Mesenchymal stem cell (in vitro differentiated cells and primary cell): ENCODE measurements around the gene TRPT1.

Source experiments
- DNase-seq: peaks from one replicate; pipeline ENCODE4 v3.0.0-alpha.2; 2013
- H2AFZ ChIP-seq: one replicate; pipeline ENCODE4 v1.6.1; 2013; ENCODE audit warnings: low read depth, mild to moderate bottlenecking, control low read depth, inconsistent platforms, low read length, moderate library complexity
- H2AK5ac ChIP-seq: 2 replicates; pipeline ENCODE4 v1.6.1; 2013; ENCODE audit warnings: low read length, moderate library complexity, mild to moderate bottlenecking, inconsistent platforms; ENCODE audit not compliant: severe bottlenecking
- H2BK120ac ChIP-seq: one replicate; pipeline ENCODE4 v1.6.1; 2013; ENCODE audit warnings: low read depth, mild to moderate bottlenecking, inconsistent platforms, low read length, moderate library complexity
- H2BK12ac ChIP-seq, 2 experiments: one replicate each; pipeline ENCODE4 v1.6.1; 2013; ENCODE audit warnings: inconsistent platforms in 2 of 2, low read length in 2 of 2, mild to moderate bottlenecking in 2 of 2, moderate library complexity in 2 of 2, control low read depth in 1 of 2
- H2BK15ac ChIP-seq: one replicate; pipeline ENCODE4 v1.6.1; 2013; ENCODE audit warnings: mild to moderate bottlenecking, low read depth, inconsistent platforms; ENCODE audit not compliant: poor library complexity, severe bottlenecking
- H2BK5ac ChIP-seq: 2 replicates; pipeline ENCODE4 v1.6.1; 2013; ENCODE audit warnings: low read depth, mild to moderate bottlenecking, low read length, control low read depth, inconsistent platforms; ENCODE audit not compliant: poor library complexity, severe bottlenecking
- H3K14ac ChIP-seq, 2 experiments: one replicate each; pipeline ENCODE4 v1.6.1; 2013; ENCODE audit warnings: inconsistent platforms in 2 of 2, low read length in 2 of 2, control low read depth in 1 of 2, mild to moderate bottlenecking in 1 of 2, moderate library complexity in 1 of 2
- H3K18ac ChIP-seq, 2 experiments: one replicate each; pipeline ENCODE4 v1.6.1; 2013; ENCODE audit warnings: inconsistent platforms in 2 of 2, low read length in 2 of 2, control low read depth in 1 of 2, low read depth in 1 of 2, mild to moderate bottlenecking in 1 of 2
- H3K23ac ChIP-seq, 2 experiments: one replicate each; pipeline ENCODE4 v1.6.1; 2013; ENCODE audit warnings: inconsistent platforms in 2 of 2, low read length in 2 of 2, mild to moderate bottlenecking in 2 of 2, moderate library complexity in 2 of 2, control low read depth in 1 of 2
- H3K27ac ChIP-seq: 2 replicates; pipeline ENCODE4 v1.5.1; 2013; ENCODE audit warnings: mild to moderate bottlenecking, moderate library complexity, low read length, control low read depth, inconsistent platforms; ENCODE audit not compliant: poor library complexity, severe bottlenecking
- H3K27me3 ChIP-seq, 2 experiments: 2 replicates each; pipeline versions ENCODE4 v1.6.1 to v1.7.0; 2013; ENCODE audit warnings: low read length in 2 of 2, mild to moderate bottlenecking in 2 of 2, moderate library complexity in 2 of 2, control low read depth in 1 of 2, inconsistent platforms in 1 of 2; ENCODE audit not compliant: control insufficient read depth in 1 of 2, insufficient read depth in 1 of 2
- H3K36me3 ChIP-seq, 2 experiments: 2 replicates each; pipeline versions ENCODE4 v1.6.1 to v1.7.0; 2013; ENCODE audit warnings: low read length in 2 of 2, control low read depth in 1 of 2, inconsistent platforms in 1 of 2, low read depth in 1 of 2, mild to moderate bottlenecking in 1 of 2; ENCODE audit not compliant: insufficient read depth in 2 of 2, control insufficient read depth in 1 of 2
- H3K4ac ChIP-seq, 2 experiments: one replicate each; pipeline ENCODE4 v1.6.1; 2013; ENCODE audit warnings: inconsistent platforms in 2 of 2, low read length in 2 of 2, mild to moderate bottlenecking in 2 of 2, moderate library complexity in 2 of 2, control low read depth in 1 of 2, low read depth in 1 of 2
- H3K4me1 ChIP-seq: 2 replicates; pipeline ENCODE4 v1.6.1; 2013; ENCODE audit warnings: low read depth, low read length, control low read depth; ENCODE audit not compliant: control insufficient read depth, insufficient read depth
- H3K4me2 ChIP-seq: 2 replicates; pipeline ENCODE4 v1.6.1; 2013; ENCODE audit warnings: low read length, mild to moderate bottlenecking, inconsistent platforms; ENCODE audit not compliant: poor library complexity, severe bottlenecking
- H3K4me3 ChIP-seq, 2 experiments: 2 replicates each; pipeline versions ENCODE4 v1.5.1 to v1.7.0; 2013; ENCODE audit warnings: low read length in 2 of 2, mild to moderate bottlenecking in 2 of 2, control low read depth in 1 of 2, low read depth in 1 of 2; ENCODE audit not compliant: insufficient read depth in 1 of 2
- H3K79me1 ChIP-seq: replicated peaks from 2 replicates; pipeline ENCODE4 v1.6.1; 2013; ENCODE audit warnings: mild to moderate bottlenecking, control low read depth, low read length, inconsistent platforms; ENCODE audit not compliant: poor library complexity, severe bottlenecking
- H3K9ac ChIP-seq: 2 replicates; pipeline ENCODE4 v1.7.0; 2013; ENCODE audit warnings: mild to moderate bottlenecking, low read length, moderate library complexity
- H3K9me3 ChIP-seq: 2 replicates; pipeline ENCODE4 v1.7.0; 2013; ENCODE audit warnings: mild to moderate bottlenecking, low read length; ENCODE audit not compliant: control insufficient read depth
- H4K8ac ChIP-seq: one replicate; pipeline ENCODE4 v1.6.1; 2013; ENCODE audit warnings: inconsistent platforms, mild to moderate bottlenecking, low read length, moderate library complexity
- H4K91ac ChIP-seq: one replicate; pipeline ENCODE4 v1.6.1; 2013; ENCODE audit warnings: mild to moderate bottlenecking, low read length, inconsistent platforms
- WGBS: methylation state at CpG from one replicate; pipeline ENCODE4 v1.1.7; 2013; ENCODE audit warnings: mixed read lengths; 5-methylcytosine and 5-hydroxymethylcytosine counted together

Gene TRPT1

DNA sequence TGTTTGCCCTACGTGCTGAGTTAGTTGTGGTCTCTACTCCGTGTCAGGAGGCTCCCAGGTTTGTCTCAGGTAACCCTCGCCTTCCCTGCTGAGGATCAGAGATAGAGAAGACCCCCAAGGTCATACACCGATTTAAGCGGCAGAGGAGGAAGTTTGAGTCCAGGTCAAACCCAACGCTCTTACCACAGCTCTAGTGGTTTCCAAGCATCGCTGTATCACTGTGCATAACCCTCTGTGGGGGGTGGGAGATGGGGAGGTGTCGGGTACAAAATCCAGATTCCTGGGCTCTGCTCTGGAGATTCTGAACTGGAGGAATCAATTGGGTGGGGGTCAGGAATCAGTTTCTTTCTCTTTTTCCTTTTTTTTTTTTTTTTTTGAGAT, 5.0 kb upstream of the TRPT1 start:
- Histone ChIP-seq H3K79me1 (peaks cover 30% of the 10 kb centered on the region), H2AK5ac (peak overlapping the region; percentile 26), H3K18ac (peak overlapping the region; percentile 84 to 93), H2BK15ac (peak overlapping the region; percentile 44), H2BK120ac (peak overlapping the region; percentile 73), H2BK12ac (peak overlapping the region in 1 of 2 experiments; percentile 9), H3K4ac (peak overlapping the region; percentile 37 to 94), H3K36me3 (peaks cover 6 to 20% of the 10 kb centered on the region in 2 experiments), H3K4me3 (peak overlapping the region; percentile 77 to 89), H3K9ac (peak overlapping the region; percentile 87), H4K8ac (peak overlapping the region; percentile 95), H3K23ac (no peak overlapping the region), H3K14ac (no peak overlapping the region), H3K4me2 (peak overlapping the region; percentile 91), H4K91ac (peak overlapping the region; percentile 95), H2BK5ac (no peak overlapping the region), H3K27ac (no peak overlapping the region), H3K27me3 (no peaks in the 10 kb centered on the region), H2AFZ (no peak overlapping the region), H3K9me3 (no peaks in the 10 kb centered on the region), H3K4me1 (peaks cover 55% of the 10 kb centered on the region)
- 22% methylated on average over 7 of the region's 8 CpGs for WGBS
- DNase-seq = no peak

DNA sequence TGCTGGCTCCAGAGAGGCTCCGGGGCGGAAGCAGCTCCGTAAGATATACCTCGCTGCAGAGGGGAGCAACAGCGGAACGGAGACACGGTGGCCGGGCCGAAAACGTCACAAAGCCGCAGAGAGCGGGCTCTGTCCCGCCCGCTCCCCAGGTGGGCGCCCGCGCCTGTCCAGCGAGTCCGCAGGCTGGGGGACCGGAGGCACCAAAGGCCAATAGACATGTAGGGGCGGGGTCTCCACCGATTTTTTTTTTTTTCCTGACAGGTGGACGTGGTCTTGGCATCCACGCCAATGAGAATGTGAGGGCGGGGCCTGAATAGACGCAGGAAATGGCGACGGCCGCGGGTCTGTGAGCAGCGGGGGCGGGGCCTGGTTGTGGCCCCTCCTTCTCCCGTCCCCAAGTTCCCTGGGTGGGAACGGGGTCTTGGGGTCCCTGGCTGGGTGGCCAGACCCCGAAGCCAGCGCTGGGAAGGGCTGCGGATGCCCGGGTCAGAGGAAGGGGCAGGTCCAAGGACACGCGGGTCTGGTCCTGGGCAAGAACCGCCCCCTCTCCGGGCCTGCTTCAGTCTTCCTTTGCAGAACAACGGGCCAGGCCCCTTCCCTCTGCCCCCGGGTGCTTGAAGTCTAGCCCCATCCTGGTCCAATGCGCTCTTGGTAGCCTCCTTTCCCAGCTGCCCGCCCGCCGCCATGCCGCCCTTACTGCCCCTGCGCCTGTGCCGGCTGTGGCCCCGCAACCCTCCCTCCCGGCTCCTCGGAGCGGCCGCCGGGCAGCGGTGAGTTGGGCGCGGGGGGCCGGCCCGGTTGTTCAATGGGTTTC, 4.4 kb upstream of the TRPT1 start, which contains the start of gene DNAJC4:
Gene DNAJC4, plus strand, starts transcription at position 378 of the 814 bp plus-strand sequence. Its CDS starts 307 bp downstream, at position 685.
- H3K9me3 ChIP-seq = no peaks in the 10 kb centered on the region
- no peaks in the 10 kb centered on the region for H3K27me3 ChIP-seq
- H2BK12ac ChIP-seq = peak within 1 kb of the TSS; percentile 9 to 89
- peak within 1 kb of the TSS in 1 of 2 experiments; percentile 14 for H3K23ac ChIP-seq
- peak within 1 kb of the TSS; percentile 26 for H2AK5ac ChIP-seq
- peak within 1 kb of the TSS; percentile 37 to 94 for H3K4ac ChIP-seq
- H2BK5ac ChIP-seq = peak within 1 kb of the TSS; percentile 80
- H3K18ac ChIP-seq = peak within 1 kb of the TSS; percentile 84 to 93
- WGBS = under 1% methylated on average over 56 of the region's 62 CpGs
- peak within 1 kb of the TSS; percentile 56 for H3K27ac ChIP-seq
- H3K36me3 ChIP-seq = peaks cover under 1 to 16% of the 10 kb centered on the region in 2 experiments
- H3K14ac ChIP-seq = peak within 1 kb of the TSS in 1 of 2 experiments; percentile 100
- H2BK120ac ChIP-seq = peak within 1 kb of the TSS; percentile 73
- H3K4me3 ChIP-seq = peak within 1 kb of the TSS; percentile 77 to 89
- peak within 1 kb of the TSS; percentile 95 for H4K91ac ChIP-seq
- H2AFZ ChIP-seq = peak within 1 kb of the TSS; percentile 86
- H3K4me1 ChIP-seq = peaks cover 54% of the 10 kb centered on the region
- H3K79me1 ChIP-seq = peaks cover 29% of the 10 kb centered on the region
- H3K9ac ChIP-seq = peak within 1 kb of the TSS; percentile 87
- peak; percentile 93 for DNase-seq
- peak within 1 kb of the TSS; percentile 91 for H3K4me2 ChIP-seq
- H2BK15ac ChIP-seq = peak within 1 kb of the TSS; percentile 88
- H4K8ac ChIP-seq = peak within 1 kb of the TSS; percentile 95

DNA sequence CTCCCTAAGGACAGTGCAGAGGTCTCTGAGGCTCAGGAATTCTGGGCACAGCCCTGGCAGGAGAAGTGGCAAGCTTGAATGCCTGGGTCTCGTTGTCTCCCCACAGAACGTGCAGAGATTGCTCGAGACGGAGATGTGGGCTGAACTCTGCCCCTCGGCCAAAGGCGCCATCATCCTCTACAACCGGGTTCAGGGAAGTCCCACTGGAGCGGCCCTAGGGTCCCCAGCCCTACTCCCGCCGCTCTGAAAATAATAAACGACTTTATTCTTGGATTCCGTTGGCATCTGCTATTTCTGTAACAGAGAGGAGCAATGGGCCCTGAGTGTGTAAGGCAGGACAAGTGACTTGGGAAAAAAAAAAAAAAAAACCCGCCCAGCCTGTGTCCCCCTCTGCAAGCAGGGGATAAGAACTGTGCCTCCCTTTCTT, 3.8 kb upstream of the TRPT1 start:
- Histone ChIP-seq H3K14ac (no peak overlapping the region), H3K27ac (peak overlapping the region; percentile 56), H3K4me2 (peak overlapping the region; percentile 91), H2BK15ac (no peak overlapping the region), H4K8ac (peak overlapping the region; percentile 50), H3K4me1 (peaks cover 55% of the 10 kb centered on the region), H3K36me3 (peaks cover 0 to 17% of the 10 kb centered on the region in 2 experiments), H2BK12ac (peak overlapping the region in 1 of 2 experiments; percentile 89), H3K27me3 (no peaks in the 10 kb centered on the region), H3K9ac (peak overlapping the region; percentile 87), H4K91ac (no peak overlapping the region), H2BK120ac (no peak overlapping the region), H2AFZ (peak overlapping the region; percentile 81), H3K18ac (peak overlapping the region in 1 of 2 experiments; percentile 64), H2BK5ac (no peak overlapping the region), H3K23ac (no peak overlapping the region), H3K4ac (peak overlapping the region in 1 of 2 experiments; percentile 73), H3K4me3 (peak overlapping the region; percentile 50 to 89), H2AK5ac (peak overlapping the region; percentile 26), H3K79me1 (peaks cover 24% of the 10 kb centered on the region), H3K9me3 (no peaks in the 10 kb centered on the region)
- DNase-seq = no peak
- WGBS = 65% methylated on average over 13 of the region's 13 CpGs

- H3K27me3 ChIP-seq = no peaks in the 10 kb centered on the region
- DNase-seq = no peak
- no peak overlapping the region for H3K27ac ChIP-seq
- no peaks in the 10 kb centered on the region for H3K9me3 ChIP-seq
- H3K79me1 ChIP-seq = peaks cover 29% of the 10 kb centered on the region
- no peak overlapping the region for H3K23ac ChIP-seq
- H2BK15ac ChIP-seq = no peak overlapping the region
- peak overlapping the region in 1 of 2 experiments; percentile 66 for H2BK12ac ChIP-seq
- no peak overlapping the region for H3K4ac ChIP-seq
- H2AK5ac ChIP-seq = peak overlapping the region; percentile 26
- H4K91ac ChIP-seq = no peak overlapping the region
- H3K4me2 ChIP-seq = no peak overlapping the region
- H2AFZ ChIP-seq = no peak overlapping the region
- H3K4me1 ChIP-seq = peaks cover 61% of the 10 kb centered on the region
- H3K14ac ChIP-seq = no peak overlapping the region
- H3K9ac ChIP-seq = peak overlapping the region; percentile 87
- H3K4me3 ChIP-seq = no peak overlapping the region
- no peak overlapping the region for H2BK5ac ChIP-seq
- 95% methylated on average over 12 of the region's 12 CpGs for WGBS
- H4K8ac ChIP-seq = no peak overlapping the region
- peaks cover 1 to 22% of the 10 kb centered on the region in 2 experiments for H3K36me3 ChIP-seq
- H2BK120ac ChIP-seq = no peak overlapping the region
- peak overlapping the region in 1 of 2 experiments; percentile 41 for H3K18ac ChIP-seq
Measured at GRCh38 chr11:64229090-64229743, 3.2 kb upstream of the TRPT1 start.
